Stimulated activated CD4-positive, alpha-beta T cell treated with anti-CD3 and anti-CD28 coated beads, Interleukin-12 subunit alpha, Interleukin-12 subunit beta, amount 100 ng/mL, for 48 hours (primary cell): ENCODE data around the gene PCDHGA1.

Source experiments
- DNase-seq, 3 donors: peaks; one replicate each; pipeline ENCODE4 v3.0.0-alpha.2; 2020; ENCODE audit warnings: low read depth in 2 of 3, low spot score in 1 of 3

Gene PCDHGA1

DNA sequence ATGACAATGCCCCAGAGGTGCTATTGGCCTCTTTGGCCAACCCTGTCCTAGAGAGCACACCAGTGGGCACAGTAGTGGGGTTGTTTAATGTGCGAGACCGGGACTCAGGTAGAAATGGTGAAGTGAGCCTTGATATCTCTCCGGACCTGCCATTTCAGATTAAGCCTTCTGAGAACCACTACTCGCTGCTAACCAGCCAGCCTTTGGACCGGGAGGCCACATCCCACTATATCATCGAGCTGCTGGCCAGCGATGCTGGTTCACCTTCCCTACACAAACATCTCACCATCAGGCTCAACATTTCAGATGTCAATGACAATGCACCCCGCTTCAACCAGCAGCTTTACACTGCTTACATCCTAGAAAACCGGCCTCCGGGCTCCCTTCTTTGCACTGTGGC lies 160.0 kb downstream of the PCDHGA1 start:
- DNase-seq = no peak

DNA sequence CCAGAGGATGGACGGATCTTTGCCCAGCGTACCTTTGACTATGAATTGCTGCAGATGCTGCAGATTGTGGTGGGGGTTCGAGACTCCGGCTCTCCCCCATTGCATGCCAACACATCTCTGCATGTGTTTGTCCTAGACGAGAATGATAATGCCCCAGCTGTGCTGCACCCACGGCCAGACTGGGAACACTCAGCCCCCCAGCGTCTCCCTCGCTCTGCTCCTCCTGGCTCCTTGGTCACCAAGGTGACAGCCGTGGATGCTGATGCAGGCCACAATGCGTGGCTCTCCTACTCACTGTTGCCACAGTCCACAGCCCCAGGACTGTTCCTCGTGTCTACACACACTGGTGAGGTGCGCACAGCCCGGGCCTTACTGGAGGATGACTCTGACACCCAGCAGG lies 160.5 kb downstream of the PCDHGA1 start:
- no peak for DNase-seq

DNA sequence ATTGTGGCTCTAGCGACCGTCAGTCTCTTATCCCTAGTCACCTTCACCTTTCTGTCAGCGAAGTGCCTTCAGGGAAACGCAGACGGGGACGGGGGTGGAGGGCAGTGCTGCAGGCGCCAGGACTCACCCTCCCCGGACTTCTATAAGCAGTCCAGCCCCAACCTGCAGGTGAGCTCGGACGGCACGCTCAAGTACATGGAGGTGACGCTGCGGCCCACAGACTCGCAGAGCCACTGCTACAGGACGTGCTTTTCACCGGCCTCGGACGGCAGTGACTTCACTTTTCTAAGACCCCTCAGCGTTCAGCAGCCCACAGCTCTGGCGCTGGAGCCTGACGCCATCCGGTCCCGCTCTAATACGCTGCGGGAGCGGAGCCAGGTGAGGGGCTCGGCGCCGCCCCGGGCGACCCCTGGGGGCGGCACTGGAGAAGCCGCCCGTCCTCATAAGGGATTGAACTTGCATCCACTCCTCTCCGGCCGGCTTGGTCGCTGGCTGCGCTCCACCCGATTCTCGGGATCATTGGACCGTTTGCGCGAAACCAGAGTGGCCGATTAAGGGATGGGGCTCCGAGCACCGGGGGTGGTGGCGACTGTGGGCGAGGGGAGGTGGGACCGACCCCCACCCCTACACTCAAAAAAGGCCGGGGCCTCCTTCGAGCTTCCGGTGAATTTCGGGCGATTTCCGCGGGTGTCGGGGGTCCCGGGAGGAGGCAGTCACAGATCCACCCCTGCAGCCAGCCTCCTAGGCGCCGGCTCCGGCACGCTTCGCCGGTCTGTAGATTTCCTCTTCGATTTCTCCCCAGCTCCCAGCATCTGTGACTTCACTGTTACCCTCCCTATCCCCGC lies 161.2 kb downstream of the PCDHGA1 start:
- no peak for DNase-seq

DNA sequence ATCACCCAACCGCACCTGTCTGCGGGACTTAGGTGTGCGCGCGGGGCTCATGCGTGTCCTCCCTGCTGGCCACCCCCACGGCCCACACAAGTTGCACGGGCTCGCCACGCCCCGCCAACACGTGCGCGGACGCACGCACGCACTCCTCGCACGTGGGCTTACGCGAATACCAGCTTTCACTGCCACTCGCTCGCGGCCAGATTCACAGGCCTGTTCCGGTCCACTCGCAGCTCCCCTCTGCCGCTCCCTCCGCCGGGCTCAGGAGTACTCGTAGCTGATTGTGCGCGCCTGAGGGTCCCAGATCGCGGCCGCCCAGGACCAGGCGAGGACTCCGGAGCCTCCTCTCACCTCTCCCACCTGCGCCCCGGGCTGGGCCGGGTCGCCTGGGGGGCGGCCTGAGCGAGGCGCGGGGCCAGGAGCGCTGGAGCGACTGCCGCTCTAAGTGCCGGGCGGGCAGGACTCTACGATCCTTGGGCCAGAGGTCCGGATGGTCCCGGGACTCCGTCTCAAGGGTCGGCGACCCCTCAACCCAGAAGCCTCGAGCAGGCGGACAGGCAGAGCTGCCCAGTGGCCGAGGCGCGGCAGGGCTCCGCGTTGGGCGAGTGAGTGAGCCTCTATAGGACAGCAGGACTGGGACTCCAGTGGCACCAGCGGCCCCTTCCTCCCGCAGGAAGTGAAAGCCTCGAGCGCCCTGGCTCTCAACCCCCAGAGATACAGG lies 162.0 kb downstream of the PCDHGA1 start:
- no peak for DNase-seq

DNA sequence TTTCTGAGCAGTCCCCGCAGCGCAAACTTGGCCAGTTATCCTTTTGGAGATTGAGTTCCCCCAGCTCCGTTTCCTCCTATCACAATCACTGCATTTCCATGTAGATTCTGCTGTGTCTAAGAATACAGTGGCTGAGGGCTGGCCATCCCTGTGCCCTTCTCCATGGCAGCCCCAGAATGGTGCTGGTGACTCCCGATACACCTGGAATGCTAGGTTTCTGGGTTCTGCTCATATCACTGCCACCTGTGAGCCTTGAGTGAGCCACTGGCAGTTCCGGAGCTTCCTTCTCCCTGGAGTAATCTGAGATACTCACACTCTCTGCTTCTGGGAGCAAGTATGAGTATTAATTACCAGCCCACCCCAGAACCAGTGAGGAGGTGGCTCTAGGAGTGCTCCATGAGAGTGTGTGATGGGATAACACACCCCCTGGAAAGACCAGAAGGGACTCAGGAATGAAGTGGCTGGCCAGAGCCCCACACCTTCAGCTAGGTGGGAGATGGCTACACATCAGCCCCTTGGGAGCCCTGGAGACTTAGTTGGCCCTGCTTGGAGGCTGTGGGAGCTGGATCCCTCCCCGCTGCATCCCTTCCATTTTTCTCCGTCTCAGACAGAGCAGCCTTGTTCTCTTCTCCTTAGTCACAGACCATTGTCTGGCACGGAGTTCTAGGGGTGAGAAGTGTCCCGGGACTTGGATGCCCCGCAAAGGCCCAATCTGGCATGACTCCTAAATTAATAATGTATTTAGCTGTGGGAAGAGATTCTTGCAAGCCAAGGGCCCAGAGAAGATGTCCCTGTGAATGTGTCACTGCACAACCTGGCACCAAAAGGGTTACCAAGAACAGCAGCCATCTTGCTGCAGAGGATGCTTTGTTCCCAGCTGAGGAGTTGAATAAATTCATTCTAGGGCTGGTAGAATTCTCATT lies 163.4 kb downstream of the PCDHGA1 start:
- no peak for DNase-seq

DNA sequence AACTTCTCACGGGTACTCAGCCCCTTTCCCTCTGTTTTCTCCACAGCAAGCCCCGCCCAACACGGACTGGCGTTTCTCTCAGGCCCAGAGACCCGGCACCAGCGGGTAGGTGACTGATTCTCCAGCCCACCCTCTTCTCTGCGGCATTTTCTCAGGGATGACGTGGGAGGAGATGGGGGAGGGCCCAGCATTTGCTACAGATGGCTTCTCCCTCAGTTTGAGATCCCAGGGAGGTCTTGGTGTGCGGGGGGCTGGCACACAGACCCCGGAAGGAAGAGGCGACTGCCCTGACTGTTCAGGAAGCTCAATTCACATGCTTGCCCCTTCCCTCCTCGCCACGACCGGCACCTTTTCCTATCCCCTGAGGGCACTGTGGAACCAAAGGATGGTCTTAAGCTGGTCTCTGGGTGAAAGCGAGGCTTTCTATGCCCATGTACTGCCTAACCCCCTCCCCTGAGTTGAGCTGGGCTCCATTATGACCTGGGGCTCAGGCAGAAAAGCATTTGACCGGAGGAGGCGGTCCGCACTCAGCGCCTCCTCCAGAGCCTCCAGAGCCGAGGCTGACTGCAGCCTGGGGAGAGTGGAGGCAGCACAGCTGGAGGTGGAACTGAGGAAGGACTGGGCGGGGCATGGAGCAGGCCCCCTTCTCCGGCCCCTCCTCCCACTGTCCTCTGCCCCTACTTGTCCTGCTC lies 164.6 kb downstream of the PCDHGA1 start:
- DNase-seq = no peak

DNA sequence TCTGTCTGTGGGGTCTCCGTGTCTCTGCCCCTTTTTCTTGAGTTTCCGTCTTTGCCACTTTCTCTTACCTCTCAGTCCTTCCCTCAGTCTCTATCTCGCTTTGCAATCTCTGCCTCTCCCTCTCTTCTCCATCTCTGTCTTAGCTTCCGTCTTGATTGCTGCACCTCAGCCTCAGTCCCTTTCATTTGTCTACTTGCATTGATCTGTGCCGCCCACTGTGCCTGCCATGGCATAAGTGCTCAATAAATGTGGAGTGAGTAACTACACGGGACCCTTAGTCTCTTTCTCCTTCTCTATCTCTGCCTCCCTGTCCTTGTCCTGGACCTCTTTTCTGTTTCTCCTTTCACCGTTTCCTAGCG lies 165.1 kb downstream of the PCDHGA1 start:
- no peak for DNase-seq

DNA sequence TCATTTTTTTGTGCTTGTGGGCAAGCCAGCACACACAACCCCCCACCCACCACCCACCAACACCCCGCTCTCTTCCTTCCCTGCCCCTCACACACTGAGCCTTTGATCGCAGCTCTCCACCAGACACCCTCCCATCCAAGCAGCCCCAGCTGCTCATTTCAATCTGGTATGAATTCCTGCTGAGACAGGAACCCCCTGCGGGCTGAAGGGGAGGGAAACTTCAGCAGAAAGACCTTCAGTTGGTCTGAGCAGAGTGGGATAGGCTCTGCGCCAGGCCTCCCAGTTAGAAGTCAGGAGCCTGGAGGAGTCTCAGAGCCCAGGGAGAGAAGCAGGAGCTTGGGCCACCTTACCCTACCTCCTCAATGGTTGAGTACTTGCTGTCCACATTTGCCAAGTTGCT lies 165.7 kb downstream of the PCDHGA1 start:
- no peak for DNase-seq

DNA sequence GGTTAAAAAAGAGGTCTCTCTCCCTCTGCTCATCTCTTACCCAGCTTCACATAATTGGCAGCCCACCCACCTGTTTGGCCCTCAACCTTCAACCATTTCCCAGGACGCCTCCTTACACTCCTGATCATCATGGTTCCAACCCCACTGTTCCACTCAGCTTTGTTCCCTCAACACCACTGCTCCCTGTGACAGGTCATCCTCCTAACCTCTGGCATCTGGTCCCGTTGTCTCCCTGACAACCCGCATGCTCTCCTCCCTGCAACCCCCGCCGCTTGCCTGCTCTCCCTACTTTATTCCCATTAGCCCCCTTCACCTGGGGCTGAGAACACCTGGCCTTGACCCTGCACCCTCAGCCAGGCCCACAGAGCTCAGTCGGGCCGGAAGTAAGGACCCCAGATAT lies 171.4 kb downstream of the PCDHGA1 start:
- no peak for DNase-seq

DNA sequence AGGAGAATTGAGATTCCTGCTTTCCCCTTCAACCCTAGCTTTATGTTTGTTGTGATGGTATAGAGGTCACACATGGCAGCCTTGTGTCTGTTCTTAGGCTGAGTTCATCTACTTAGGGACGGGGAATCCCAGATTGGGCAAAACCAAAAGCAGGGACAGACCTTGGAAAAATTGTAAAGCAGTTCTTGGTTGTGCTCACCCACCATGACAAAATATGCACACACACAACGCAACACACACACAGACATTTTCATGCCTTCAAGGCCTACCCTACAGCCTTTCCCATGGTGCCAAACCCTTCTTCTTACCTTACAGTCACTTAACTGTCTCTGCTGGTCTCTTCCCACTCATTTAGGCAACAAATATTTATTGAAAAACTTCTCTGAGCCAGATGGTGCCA lies 173.4 kb downstream of the PCDHGA1 start:
- DNase-seq = no peak

DNA sequence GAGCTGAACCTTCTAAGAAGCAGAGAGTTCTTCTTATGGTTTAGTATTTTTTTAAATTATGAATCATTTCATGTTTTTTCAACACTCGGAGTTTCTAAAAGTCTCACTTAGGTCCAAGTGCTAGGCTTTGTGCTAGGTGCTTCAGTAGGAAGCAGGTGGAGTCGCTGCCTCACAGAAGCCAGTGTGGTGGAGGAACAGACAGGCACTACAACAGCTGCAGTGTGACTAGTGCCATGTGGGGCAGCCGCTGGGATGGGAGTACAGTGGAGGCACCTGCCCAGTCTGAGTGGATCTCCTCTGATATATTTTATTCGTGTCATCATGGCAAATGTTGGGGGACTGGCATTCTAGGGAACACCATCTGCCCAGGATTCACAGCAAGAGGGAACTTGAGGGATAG lies 173.9 kb downstream of the PCDHGA1 start:
- DNase-seq = no peak

DNA sequence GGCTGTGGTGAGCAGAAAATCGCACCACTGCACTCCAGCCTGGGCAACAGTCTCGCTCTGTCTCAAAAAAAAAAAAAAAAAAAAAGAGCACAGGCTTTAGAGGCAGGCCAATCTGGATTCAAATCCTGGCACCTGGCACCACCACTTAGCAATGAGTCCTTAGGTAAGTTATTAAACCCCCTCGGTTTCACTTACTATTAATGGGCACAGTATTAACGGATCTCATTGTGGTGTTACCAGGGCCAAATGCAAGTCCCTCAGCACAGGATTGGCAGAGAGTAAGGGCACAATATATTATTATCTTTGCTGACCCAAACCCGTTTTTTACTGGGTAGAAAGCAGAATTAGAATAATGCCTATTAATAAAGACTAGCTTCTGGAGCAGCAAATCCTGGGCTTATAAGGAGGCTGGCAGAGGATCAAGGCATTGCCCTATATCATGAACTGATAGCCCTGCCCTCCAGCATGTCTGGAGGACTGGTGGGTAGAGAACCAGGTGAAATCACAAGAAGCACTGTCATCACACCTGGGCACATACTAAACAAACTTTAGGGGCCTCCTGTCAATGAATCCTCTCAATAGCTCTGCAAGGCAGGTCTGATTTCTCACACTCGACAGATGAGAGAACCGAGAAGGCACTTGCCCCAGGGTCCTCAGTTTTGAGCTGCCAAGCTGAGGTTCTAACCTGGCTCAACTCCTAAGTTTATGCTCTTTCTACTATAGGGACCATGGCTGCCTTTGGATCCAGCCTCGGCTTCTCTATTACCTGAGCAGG lies 176.3 kb downstream of the PCDHGA1 start:
- DNase-seq = no peak

DNA sequence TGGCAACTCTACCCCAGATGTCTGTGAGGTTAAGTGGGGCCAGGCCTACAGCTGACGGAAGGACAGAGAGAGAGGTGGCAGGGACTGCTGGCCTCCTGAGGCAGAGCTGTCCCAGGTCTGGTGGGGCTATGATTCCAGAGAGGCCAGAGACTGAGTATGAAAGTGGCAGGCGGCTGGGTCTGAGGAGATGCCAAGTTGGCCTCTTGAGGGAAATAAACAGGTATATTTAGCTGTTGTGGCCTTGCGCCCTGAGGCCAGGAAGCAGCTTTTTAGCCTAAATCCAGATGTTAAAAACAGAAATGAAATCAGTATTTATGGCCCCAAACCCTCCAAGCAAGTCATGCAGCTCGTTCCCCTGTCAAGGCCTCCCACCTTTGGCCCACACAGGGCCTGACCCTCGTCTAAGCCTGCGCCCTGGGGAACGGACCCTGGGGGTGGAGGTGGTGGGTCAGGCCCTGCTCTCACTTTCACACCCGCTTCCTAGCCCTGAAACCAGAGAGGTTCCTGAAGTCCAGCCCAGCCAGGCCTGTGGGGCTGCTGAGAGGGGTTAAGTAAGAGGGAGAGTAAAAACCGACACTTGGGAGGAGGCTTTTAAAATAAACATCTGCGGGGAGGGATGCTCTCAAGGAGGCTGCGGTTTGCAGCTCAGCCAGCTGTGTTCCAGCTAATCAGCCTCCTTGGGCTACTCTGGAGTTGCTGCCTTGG lies 177.2 kb downstream of the PCDHGA1 start:
- DNase-seq = no peak

DNA sequence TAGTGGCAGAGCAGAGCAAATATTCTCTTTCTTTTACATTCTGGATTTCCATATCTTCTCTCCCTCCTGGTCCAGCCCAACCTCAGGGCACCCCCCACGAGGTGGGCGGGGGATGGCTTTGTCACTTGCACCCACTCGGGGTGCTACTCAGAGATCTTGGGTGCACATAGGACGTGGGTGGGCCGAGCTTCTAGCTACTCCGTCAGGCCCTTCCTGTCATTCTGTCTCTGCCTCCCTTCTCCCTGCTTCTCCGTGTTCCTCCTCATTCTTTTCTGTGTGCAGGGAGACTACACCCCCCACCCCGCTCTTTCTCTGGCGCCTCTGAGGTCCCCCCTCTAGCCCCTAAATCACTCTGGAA lies 178.1 kb downstream of the PCDHGA1 start:
- DNase-seq = no peak

DNA sequence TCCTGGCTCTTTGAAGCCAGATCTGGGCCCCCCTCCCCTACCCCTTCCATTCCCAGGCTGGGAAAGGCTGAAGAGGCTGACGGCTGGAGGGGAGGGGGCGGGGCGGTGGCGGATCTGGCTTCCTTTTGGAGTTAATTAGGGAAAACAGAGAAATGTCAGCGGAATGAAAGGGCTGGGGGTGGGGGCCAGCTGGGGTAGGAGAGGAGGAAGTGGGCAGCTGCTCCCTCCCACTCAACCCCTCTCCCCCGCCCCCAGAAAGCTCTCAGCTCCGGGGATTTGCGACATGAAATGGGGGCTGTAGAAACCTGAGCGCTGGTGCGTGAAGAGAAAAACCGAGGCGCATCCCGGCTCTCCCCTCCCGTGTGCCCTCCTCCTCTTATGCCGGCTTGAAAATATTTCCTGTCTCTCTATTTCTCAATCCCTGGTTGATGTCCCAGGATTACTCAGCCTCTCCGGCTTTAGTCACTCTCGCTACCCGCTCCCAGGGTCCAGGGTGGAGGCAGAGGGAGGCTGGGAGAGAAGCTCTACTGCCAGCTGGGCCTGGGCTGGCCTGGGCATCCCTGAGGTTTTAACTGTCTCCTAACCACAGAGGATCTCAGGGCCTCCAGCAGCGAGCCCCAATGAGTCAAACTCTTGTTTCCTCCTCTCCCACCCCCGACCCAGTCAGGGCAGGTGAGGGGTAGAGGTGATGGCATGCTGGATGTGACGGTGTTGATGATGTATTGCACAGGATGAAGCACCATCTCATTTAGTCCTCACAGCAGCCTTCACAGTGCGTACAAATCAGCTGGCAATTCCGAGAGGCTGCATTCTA lies 178.7 kb downstream of the PCDHGA1 start:
- no peak for DNase-seq

DNA sequence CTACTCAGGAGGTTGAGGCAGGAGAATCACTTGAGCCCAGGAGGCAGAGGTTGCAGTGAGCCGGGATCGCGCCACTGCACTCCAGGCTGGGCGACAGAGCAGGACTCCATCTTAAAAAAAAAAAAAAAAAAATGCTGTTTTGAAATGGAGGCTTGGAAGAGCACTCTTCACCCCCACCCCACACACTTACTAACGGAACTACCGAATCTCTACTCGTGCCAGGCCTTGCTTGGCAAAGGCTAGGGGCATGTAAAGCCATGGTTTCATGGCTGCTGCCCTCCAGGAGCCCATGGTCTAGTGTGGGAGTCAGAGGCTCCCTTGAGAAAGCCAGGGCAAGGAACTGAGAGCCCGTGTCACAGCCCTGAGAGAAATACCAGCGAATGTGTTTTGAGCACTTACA lies 179.8 kb downstream of the PCDHGA1 start:
- no peak for DNase-seq

DNA sequence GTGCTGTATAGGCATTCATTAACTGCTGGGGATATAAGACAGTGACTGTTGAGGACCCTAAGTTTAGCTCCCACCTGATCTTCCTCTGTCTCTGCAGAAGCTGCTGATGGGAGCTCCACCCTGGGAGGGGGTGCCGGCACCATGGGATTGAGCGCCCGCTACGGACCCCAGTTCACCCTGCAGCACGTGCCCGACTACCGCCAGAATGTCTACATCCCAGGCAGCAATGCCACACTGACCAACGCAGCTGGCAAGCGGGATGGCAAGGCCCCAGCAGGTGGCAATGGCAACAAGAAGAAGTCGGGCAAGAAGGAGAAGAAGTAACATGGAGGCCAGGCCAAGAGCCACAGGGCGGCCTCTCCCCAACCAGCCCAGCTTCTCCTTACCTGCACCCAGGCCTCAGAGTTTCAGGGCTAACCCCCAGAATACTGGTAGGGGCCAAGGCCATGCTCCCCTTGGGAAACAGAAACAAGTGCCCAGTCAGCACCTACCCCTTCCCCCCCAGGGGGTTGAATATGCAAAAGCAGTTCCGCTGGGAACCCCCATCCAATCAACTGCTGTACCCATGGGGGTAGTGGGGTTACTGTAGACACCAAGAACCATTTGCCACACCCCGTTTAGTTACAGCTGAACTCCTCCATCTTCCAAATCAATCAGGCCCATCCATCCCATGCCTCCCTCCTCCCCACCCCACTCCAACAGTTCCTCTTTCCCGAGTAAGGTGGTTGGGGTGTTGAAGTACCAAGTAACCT lies 180.7 kb downstream of the PCDHGA1 start:
- DNase-seq = no peak

DNA sequence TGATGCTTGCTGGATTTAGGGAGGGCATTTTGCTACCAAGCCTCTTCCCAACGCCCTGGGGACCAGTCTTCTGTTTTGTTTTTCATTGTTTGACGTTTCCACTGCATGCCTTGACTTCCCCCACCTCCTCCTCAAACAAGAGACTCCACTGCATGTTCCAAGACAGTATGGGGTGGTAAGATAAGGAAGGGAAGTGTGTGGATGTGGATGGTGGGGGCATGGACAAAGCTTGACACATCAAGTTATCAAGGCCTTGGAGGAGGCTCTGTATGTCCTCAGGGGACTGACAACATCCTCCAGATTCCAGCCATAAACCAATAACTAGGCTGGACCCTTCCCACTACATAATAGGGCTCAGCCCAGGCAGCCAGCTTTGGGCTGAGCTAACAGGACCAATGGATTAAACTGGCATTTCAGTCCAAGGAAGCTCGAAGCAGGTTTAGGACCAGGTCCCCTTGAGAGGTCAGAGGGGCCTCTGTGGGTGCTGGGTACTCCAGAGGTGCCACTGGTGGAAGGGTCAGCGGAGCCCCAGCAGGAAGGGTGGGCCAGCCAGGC lies 181.5 kb downstream of the PCDHGA1 start:
- DNase-seq = no peak
